NCI-H2107 treated with DMSO at 0.1 percent for 48 hours (cell line): Measurements from ENCODE around the gene TSPAN18.

Experiments used
- DNase-seq: peaks from one replicate; lab custom pipeline; 2025; ENCODE audit not compliant: unreplicated experiment; lab: John Stamatoyannopoulos, UW

Gene TSPAN18

GRCh38 chr11:44912270-44912987, 185.7 kb downstream of the TSPAN18 start:
- no peak for DNase-seq

GRCh38 chr11:44913502-44913901, 186.7 kb downstream of the TSPAN18 start:
- no peak for DNase-seq

GRCh38 chr11:44914105-44914504, 187.3 kb downstream of the TSPAN18 start:
- DNase-seq: no peak

- DNase-seq: no peak
Measured at GRCh38 chr11:44915004-44915403, 188.2 kb downstream of the TSPAN18 start.

- no peak for DNase-seq
Measured at GRCh38 chr11:44915621-44916020, 188.9 kb downstream of the TSPAN18 start.

- DNase-seq: no peak
Measured at GRCh38 chr11:44916331-44916730, 189.6 kb downstream of the TSPAN18 start.

GRCh38 chr11:44916801-44917385, 190.1 kb downstream of the TSPAN18 start:
- no peak for DNase-seq

- no peak for DNase-seq
Measured at GRCh38 chr11:44917741-44918140, 191.0 kb downstream of the TSPAN18 start.

- no peak for DNase-seq
Measured at GRCh38 chr11:44920451-44920850, 193.7 kb downstream of the TSPAN18 start.

- DNase-seq: no peak
Measured at GRCh38 chr11:44923115-44923514, 196.4 kb downstream of the TSPAN18 start.

GRCh38 chr11:44923806-44924205, 197.0 kb downstream of the TSPAN18 start:
- DNase-seq: no peak

- no peak for DNase-seq
Measured at GRCh38 chr11:44926036-44926435, 199.3 kb downstream of the TSPAN18 start.

- DNase-seq: peak; percentile 69
Measured at GRCh38 chr11:44927174-44927661, 200.5 kb downstream of the TSPAN18 start.

GRCh38 chr11:44928144-44928543, 201.4 kb downstream of the TSPAN18 start:
- no peak for DNase-seq

- no peak for DNase-seq
Measured at GRCh38 chr11:44928816-44929215, 202.1 kb downstream of the TSPAN18 start.

- no peak for DNase-seq
Measured at GRCh38 chr11:44930588-44931302, 204.0 kb downstream of the TSPAN18 start.

GRCh38 chr11:44931466-44931865, 204.7 kb downstream of the TSPAN18 start:
- no peak for DNase-seq

- no peak for DNase-seq
Measured at GRCh38 chr11:44934110-44934509, 207.3 kb downstream of the TSPAN18 start.

GRCh38 chr11:44934735-44935250, 208.0 kb downstream of the TSPAN18 start:
- no peak for DNase-seq

- DNase-seq: peak; percentile 27
Measured at GRCh38 chr11:44936525-44936924, 209.8 kb downstream of the TSPAN18 start.

GRCh38 chr11:44936951-44937543, 210.3 kb downstream of the TSPAN18 start:
- no peak for DNase-seq
